Measurements from ENCODE around the gene USP7.

- TF ChIP-seq, protein P1, sequence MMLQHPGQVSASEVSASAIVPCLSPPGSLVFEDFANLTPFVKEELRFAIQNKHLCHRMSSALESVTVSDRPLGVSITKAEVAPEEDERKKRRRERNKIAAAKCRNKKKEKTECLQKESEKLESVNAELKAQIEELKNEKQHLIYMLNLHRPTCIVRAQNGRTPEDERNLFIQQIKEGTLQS (IDR thresholded peaks at IDR 0.05) = no peak
- TF ChIP-seq YY1 (IDR thresholded peaks at IDR 0.05) = no peak
- TF ChIP-seq JUND (IDR thresholded peaks at IDR 0.05) = no peak
- TF ChIP-seq CTCF (IDR thresholded peaks at IDR 0.05; ENCODE audit: low read depth, low read length, missing input control) = no peak
- TF ChIP-seq, protein P2, sequence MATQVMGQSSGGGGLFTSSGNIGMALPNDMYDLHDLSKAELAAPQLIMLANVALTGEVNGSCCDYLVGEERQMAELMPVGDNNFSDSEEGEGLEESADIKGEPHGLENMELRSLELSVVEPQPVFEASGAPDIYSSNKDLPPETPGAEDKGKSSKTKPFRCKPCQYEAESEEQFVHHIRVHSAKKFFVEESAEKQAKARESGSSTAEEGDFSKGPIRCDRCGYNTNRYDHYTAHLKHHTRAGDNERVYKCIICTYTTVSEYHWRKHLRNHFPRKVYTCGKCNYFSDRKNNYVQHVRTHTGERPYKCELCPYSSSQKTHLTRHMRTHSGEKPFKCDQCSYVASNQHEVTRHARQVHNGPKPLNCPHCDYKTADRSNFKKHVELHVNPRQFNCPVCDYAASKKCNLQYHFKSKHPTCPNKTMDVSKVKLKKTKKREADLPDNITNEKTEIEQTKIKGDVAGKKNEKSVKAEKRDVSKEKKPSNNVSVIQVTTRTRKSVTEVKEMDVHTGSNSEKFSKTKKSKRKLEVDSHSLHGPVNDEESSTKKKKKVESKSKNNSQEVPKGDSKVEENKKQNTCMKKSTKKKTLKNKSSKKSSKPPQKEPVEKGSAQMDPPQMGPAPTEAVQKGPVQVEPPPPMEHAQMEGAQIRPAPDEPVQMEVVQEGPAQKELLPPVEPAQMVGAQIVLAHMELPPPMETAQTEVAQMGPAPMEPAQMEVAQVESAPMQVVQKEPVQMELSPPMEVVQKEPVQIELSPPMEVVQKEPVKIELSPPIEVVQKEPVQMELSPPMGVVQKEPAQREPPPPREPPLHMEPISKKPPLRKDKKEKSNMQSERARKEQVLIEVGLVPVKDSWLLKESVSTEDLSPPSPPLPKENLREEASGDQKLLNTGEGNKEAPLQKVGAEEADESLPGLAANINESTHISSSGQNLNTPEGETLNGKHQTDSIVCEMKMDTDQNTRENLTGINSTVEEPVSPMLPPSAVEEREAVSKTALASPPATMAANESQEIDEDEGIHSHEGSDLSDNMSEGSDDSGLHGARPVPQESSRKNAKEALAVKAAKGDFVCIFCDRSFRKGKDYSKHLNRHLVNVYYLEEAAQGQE (IDR thresholded peaks at IDR 0.05) = no peak
- TF ChIP-seq RAD21 (IDR thresholded peaks at IDR 0.05) = no peak
- TF ChIP-seq EGR1 (IDR thresholded peaks at IDR 0.05; ENCODE audit: low read depth in 2 of 2) = no peak
- TF ChIP-seq ZBTB33 (IDR thresholded peaks at IDR 0.05) = no peak
- TF ChIP-seq MAX (IDR thresholded peaks at IDR 0.05) = no peak
Measured at GRCh38 chr16:8937803-8938202, 25.9 kb downstream of the USP7 start.
